OCI-LY7 (cell line): ENCODE results near the gene NUP42. TPM values are rescaled to one million over a fixed set of nuclear protein-coding genes. Genes with fewer than 3 reads are reported as not detected.

Experiments
- BruUV-seq: library from RNA; stranded (reverse); fragments of 400-500 nt; replicated peaks from 2 replicates; lab custom pipeline; 2021; lab: Mats Ljungman, UMichigan
- CTCF ChIA-PET: fragments of 300-600 bp; sonication (Branson Sonifier 250); formaldehyde crosslinking; loops from one replicate; lab custom pipeline; 2022; ENCODE audit warnings: antibody characterized with exemption; ENCODE audit not compliant: unreplicated experiment; lab: Charles Lee
- POLR2A ChIA-PET: fragments of 300-600 bp; sonication (Branson Sonifier 250); formaldehyde crosslinking; loops from one replicate; lab custom pipeline; 2022; ENCODE audit warnings: antibody characterized with exemption; lab: Charles Lee
- DNase-seq: peaks from one replicate; pipeline ENCODE4 v3.0.0-alpha.2; 2015; ENCODE audit warnings: low spot score
- H2AFZ ChIP-seq: fragments of 200-600 bp; sonication (generic), shearing (Covaris generic); 2 replicates; pipeline ENCODE4 v1.6.1; 2014; ENCODE audit warnings: mild to moderate bottlenecking, antibody characterized with exemption, low read length, moderate library complexity
- H3K27ac ChIP-seq: fragments of 200-600 bp; sonication (generic); 2 replicates; pipeline ENCODE4 v1.5.1; 2014; ENCODE audit warnings: mixed run types, low read depth, mild to moderate bottlenecking, moderate library complexity, low read length, inconsistent platforms; ENCODE audit not compliant: poor library complexity, severe bottlenecking
- H3K36me3 ChIP-seq: fragments of 200-600 bp; sonication (generic); 2 replicates; pipeline ENCODE4 v1.6.1; 2014; ENCODE audit warnings: mild to moderate bottlenecking, antibody characterized with exemption, low read length, moderate library complexity, mixed read lengths; ENCODE audit not compliant: insufficient read depth
- H3K4me1 ChIP-seq: fragments of 200-600 bp; sonication (generic); 2 replicates; pipeline ENCODE4 v1.5.1; 2014; ENCODE audit warnings: mild to moderate bottlenecking, low read length; ENCODE audit not compliant: insufficient read depth, poor library complexity, severe bottlenecking
- H3K4me2 ChIP-seq: fragments of 200-600 bp; sonication (generic); 2 replicates; pipeline ENCODE4 v1.6.1; 2014; ENCODE audit warnings: mild to moderate bottlenecking, low read length
- H3K4me3 ChIP-seq: fragments of 200-600 bp; sonication (generic); 2 replicates; pipeline ENCODE4 v1.5.1; 2014; ENCODE audit warnings: mild to moderate bottlenecking, low read depth, low read length; ENCODE audit not compliant: poor library complexity, severe bottlenecking
- H3K79me2 ChIP-seq: fragments of 200-600 bp; sonication (generic); 2 replicates; pipeline ENCODE4 v1.6.1; 2016; ENCODE audit warnings: low read depth, mild to moderate bottlenecking, low read length, moderate library complexity, mixed read lengths; ENCODE audit not compliant: insufficient read depth
- H3K9me2 ChIP-seq: fragments of 200-600 bp; sonication (generic); 2 replicates; pipeline ENCODE4 v1.6.1; 2016; ENCODE audit warnings: mild to moderate bottlenecking, low read length, mixed read lengths; ENCODE audit not compliant: insufficient read depth
- H3K9me3 ChIP-seq: fragments of 200-600 bp; sonication (generic); 2 replicates; pipeline ENCODE4 v1.6.1; 2014; ENCODE audit warnings: mild to moderate bottlenecking, mixed run types, low read length, mixed read lengths
- H4K20me1 ChIP-seq: fragments of 200-600 bp; sonication (generic); 2 replicates; pipeline ENCODE4 v1.6.1; 2014; ENCODE audit warnings: mild to moderate bottlenecking, antibody characterized with exemption, low read length, moderate library complexity, mixed read lengths; ENCODE audit not compliant: insufficient read depth
- CTCF ChIP-seq: fragments of 200-600 bp; sonication (generic); conservative IDR thresholded peaks from 2 replicates; pipeline ENCODE4 v1.5.1; 2014; ENCODE audit warnings: mild to moderate bottlenecking, antibody characterized with exemption, low read length, moderate library complexity, mixed read lengths
- EZH2phosphoT487 ChIP-seq: fragments of 200-600 bp; sonication (generic); IDR thresholded peaks from 2 replicates; pipeline ENCODE4 v1.6.1; 2018; ENCODE audit warnings: low read depth, borderline replicate concordance, mild to moderate bottlenecking, mixed run types, antibody characterized with exemption, low read length, moderate library complexity, mixed read lengths
- intact Hi-C: fragments of 100-400 bp; cut with micrococcal nuclease; formaldehyde crosslinking; loops from one replicate; pipeline ENCODE4 v1.10.0; 2022; ENCODE audit not compliant: unreplicated experiment
- total RNA-seq, 2 experiments: library from RNA; depleted of rRNA in 1 of 2; stranded (reverse); fragments of >200 nt in 1 of 2; shearing (Covaris generic) in 1 of 2; gene quantifications; 2 replicates each; pipeline ENCODE4 v1.2.3, GENCODE V29; 2014 to 2022

The NUP42 gene
- total RNA-seq, 2 experiments from 2014 or later: 73.4 to 103 TPM

DNA sequence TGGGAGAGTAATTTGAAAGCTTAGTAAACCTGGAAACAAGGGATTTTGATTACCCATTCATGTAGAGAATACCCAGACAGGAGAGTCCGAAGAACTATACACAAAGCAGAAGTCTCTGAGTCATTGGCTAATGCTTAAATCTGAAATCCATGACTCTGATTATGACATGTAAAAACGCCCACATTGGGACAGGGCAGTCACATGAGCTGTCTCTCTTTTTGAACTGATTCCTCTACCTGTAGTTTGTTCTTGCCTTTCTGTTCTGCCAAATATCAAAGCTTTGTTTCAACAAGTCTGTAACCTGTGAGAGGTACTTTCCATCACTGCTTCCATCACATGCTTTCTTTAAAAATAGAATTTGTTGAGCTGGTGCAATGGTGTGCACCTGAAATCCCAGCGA lies 60.5 kb downstream of the NUP42 start:
- Histone ChIP-seq H3K4me1 (no peaks in the 10 kb centered on the region), H3K4me3 (no peak overlapping the region), H3K4me2 (no peak overlapping the region), H3K9me2 (no peaks in the 10 kb centered on the region), H4K20me1 (no peaks in the 10 kb centered on the region), H3K79me2 (no peaks in the 10 kb centered on the region), H2AFZ (no peak overlapping the region), H3K27ac (no peak overlapping the region), H3K9me3 (no peaks in the 10 kb centered on the region), H3K36me3 (no peaks in the 10 kb centered on the region)
- TF ChIP-seq CTCF (no peak), EZH2phosphoT487 (no peak)
- BruUV-seq: no TSS peak
- no peak for DNase-seq
- intact Hi-C loops: no loop called here
- ChIA-PET POLR2A (interaction anchor here (0.7 to 1.0 kb wide), 2 partner anchors 14 to 464 kb away, joined by 3 to 6 read pairs; no protein-coding TSS in a partner anchor), CTCF (no interaction called here)

DNA sequence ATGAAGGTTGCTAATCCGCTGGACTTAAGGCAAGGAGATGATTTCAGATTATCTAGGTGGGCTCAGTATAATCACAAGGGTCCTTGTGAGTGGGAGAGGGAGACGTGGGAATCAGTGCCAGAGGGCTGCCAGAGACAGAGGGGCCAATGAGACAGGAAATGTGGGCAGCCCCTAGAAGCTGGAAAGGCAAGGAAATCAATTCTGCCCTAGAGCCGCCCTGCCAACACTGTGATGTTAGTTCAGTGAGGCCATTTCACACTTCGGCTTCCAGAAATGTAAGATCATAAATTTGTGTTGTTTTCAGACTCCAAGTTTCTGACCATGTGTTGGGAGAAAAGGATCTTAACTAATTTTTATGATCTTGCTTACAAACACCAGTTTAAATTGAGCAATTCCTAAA lies 61.1 kb downstream of the NUP42 start:
- no peak for DNase-seq
- Histone ChIP-seq H3K27ac (no peak overlapping the region), H3K79me2 (no peaks in the 10 kb centered on the region), H3K9me2 (no peaks in the 10 kb centered on the region), H2AFZ (no peak overlapping the region), H3K36me3 (no peaks in the 10 kb centered on the region), H3K4me2 (no peak overlapping the region), H4K20me1 (no peaks in the 10 kb centered on the region), H3K4me1 (no peaks in the 10 kb centered on the region), H3K9me3 (no peaks in the 10 kb centered on the region), H3K4me3 (no peak overlapping the region)
- TF ChIP-seq CTCF: no peak
- TF ChIP-seq EZH2phosphoT487: no peak
- intact Hi-C loops: no loop called here
- no TSS peak for BruUV-seq
- CTCF ChIA-PET: no interaction called here
- POLR2A ChIA-PET: interaction anchor here (0.7 to 1.0 kb wide), 2 partner anchors 74 to 464 kb away, joined by 3 read pairs; no protein-coding TSS in a partner anchor

- Histone ChIP-seq H2AFZ (no peak within 1 kb of the TSS), H3K9me3 (no peaks in the 10 kb centered on the region), H3K36me3 (no peaks in the 10 kb centered on the region), H3K4me1 (no peaks in the 10 kb centered on the region), H3K79me2 (no peaks in the 10 kb centered on the region), H3K4me3 (no peak within 1 kb of the TSS), H3K4me2 (no peak within 1 kb of the TSS), H3K27ac (no peak within 1 kb of the TSS), H3K9me2 (no peaks in the 10 kb centered on the region), H4K20me1 (no peaks in the 10 kb centered on the region)
- intact Hi-C loops: no loop called here
- no TSS peak for BruUV-seq
- DNase-seq: no peak
- no peak for TF ChIP-seq CTCF
- no peak for TF ChIP-seq EZH2phosphoT487
- CTCF ChIA-PET: no interaction called here
- POLR2A ChIA-PET: no interaction called here
These were observed 64.7 kb downstream of the NUP42 start, which contains the start of gene GPNMB for GRCh38 chr7:23246555-23246954. Gene GPNMB, plus strand, starts transcription at chr7:23246775. Its CDS starts 83 bp downstream, at chr7:23246858.
